H1 (cell line): ENCODE measurements around the gene STARD13. TPM values are rescaled to one million over a fixed set of nuclear protein-coding genes. Genes with fewer than 3 reads are reported as not detected.

ENCODE experiments used
- CTCF ChIA-PET: fragments of 300-600 bp; sonication (Branson Sonifier 250); formaldehyde crosslinking; loops from one replicate; lab custom pipeline; 2021; ENCODE audit not compliant: partially characterized antibody; lab: Charles Lee
- POLR2A ChIA-PET: fragments of 300-600 bp; sonication (Branson Sonifier 250); formaldehyde crosslinking; loops from one replicate; lab custom pipeline; 2021; ENCODE audit warnings: inconsistent platforms; ENCODE audit not compliant: partially characterized antibody; lab: Charles Lee
- DNase-seq, 2 experiments: peaks; one replicate each; pipeline versions ENCODE4 v3.0.0 to v3.0.0-alpha.2; 2010 to 2022; ENCODE audit warnings: low spot score in 2 of 2, low read depth in 1 of 2, mixed read lengths in 1 of 2
- FAIRE-seq: peaks from 2 replicates; lab custom pipeline; 2011; peaks lifted over from hg19 to GRCh38; lab: Jason Lieb, UNC
- H2AFZ ChIP-seq: 2 replicates; pipeline ENCODE4 v1.8.1; 2012; ENCODE audit warnings: low read length, inconsistent platforms
- H2AK5ac ChIP-seq: 2 replicates; pipeline ENCODE4 v1.6.1; 2013; ENCODE audit warnings: low read depth, low read length
- H2BK120ac ChIP-seq: replicated peaks from 2 replicates; pipeline ENCODE3; 2013; ENCODE audit warnings: low read depth, low read length, inconsistent platforms
- H2BK12ac ChIP-seq: 2 replicates; pipeline ENCODE4 v1.6.1; 2013; ENCODE audit warnings: low read depth, low read length
- H2BK15ac ChIP-seq: 2 replicates; pipeline ENCODE4 v1.6.1; 2013; ENCODE audit warnings: low read length
- H2BK20ac ChIP-seq: 2 replicates; pipeline ENCODE4 v1.6.1; 2013; ENCODE audit warnings: low read length
- H2BK5ac ChIP-seq: 2 replicates; pipeline ENCODE4 v1.6.1; 2013; ENCODE audit warnings: low read depth, low read length
- H3K14ac ChIP-seq: 2 replicates; pipeline ENCODE4 v1.6.1; 2013; ENCODE audit warnings: inconsistent platforms; ENCODE audit not compliant: insufficient read length
- H3K18ac ChIP-seq: 2 replicates; pipeline ENCODE4 v1.6.1; 2013; ENCODE audit warnings: low read length; ENCODE audit errors: extremely low read depth
- H3K23ac ChIP-seq: 2 replicates; pipeline ENCODE4 v1.6.1; 2013; ENCODE audit warnings: inconsistent platforms; ENCODE audit not compliant: insufficient read length
- H3K23me2 ChIP-seq: 2 replicates; pipeline ENCODE4 v1.6.1; 2013; ENCODE audit warnings: low read depth, low read length
- H3K27ac ChIP-seq: 2 replicates; pipeline ENCODE4 v1.6.1; 2011; ENCODE audit warnings: low read depth, low read length, inconsistent platforms
- H3K27me3 ChIP-seq, 4 experiments: replicated peaks in 1 of 4; 1 replicate in 1 of 4; 2 replicates in 3 of 4; pipeline versions ENCODE4 v1.6.1 to v1.8.1; 2011 to 2013; ENCODE audit warnings: low read length in 3 of 4, mild to moderate bottlenecking in 3 of 4, inconsistent platforms in 2 of 4, mixed read lengths in 2 of 4, moderate library complexity in 1 of 4; ENCODE audit not compliant: control insufficient read depth in 3 of 4, insufficient read depth in 3 of 4; ENCODE audit errors: extremely low read depth in 1 of 4
- H3K36me3 ChIP-seq, 4 experiments: 2 replicates each; pipeline versions ENCODE4 v1.6.1 to v1.8.1; 2011 to 2013; ENCODE audit warnings: mild to moderate bottlenecking in 4 of 4, low read length in 3 of 4, moderate library complexity in 2 of 4, control low read depth in 1 of 4, inconsistent platforms in 1 of 4; ENCODE audit not compliant: insufficient read depth in 4 of 4, control insufficient read depth in 2 of 4
- H3K4ac ChIP-seq: replicated peaks from 2 replicates; pipeline ENCODE3; 2013; ENCODE audit warnings: low read length, low read depth, mixed read lengths, inconsistent platforms; ENCODE audit not compliant: insufficient read length
- H3K4me1 ChIP-seq, 4 experiments: replicated peaks in 1 of 4; 1 replicate in 1 of 4; 2 replicates in 3 of 4; pipeline versions ENCODE4 v1.6.1 to v1.8.1; 2011 to 2013; ENCODE audit warnings: low read length in 3 of 4, inconsistent platforms in 2 of 4, mixed read lengths in 1 of 4; ENCODE audit not compliant: insufficient read depth in 4 of 4, control insufficient read depth in 3 of 4
- H3K4me2 ChIP-seq, 2 experiments: 2 replicates each; pipeline versions ENCODE4 v1.6.1 to v1.8.1; 2011 to 2013; ENCODE audit warnings: low read depth in 2 of 2, low read length in 2 of 2, control low read depth in 1 of 2, inconsistent platforms in 1 of 2, mild to moderate bottlenecking in 1 of 2; ENCODE audit not compliant: insufficient read depth in 1 of 2
- H3K4me3 ChIP-seq, 4 experiments: fragments of 200-600, 300-600 bp in 1 of 4; sonication (generic), shearing (Covaris generic), sonication (Bioruptor Twin) in 1 of 4; 2 replicates each; pipeline versions ENCODE4 v1.5.1 to v1.8.1; 2011 to 2016; ENCODE audit warnings: low read length in 4 of 4, low read depth in 3 of 4, control low read depth in 2 of 4, inconsistent platforms in 2 of 4, mild to moderate bottlenecking in 2 of 4, mixed read lengths in 1 of 4, moderate library complexity in 1 of 4; ENCODE audit not compliant: insufficient read depth in 2 of 4; ENCODE audit errors: extremely low read depth in 1 of 4
- H3K56ac ChIP-seq: replicated peaks from 2 replicates; pipeline ENCODE3; 2013; ENCODE audit warnings: low read depth, mild to moderate bottlenecking, mixed read lengths, low read length, inconsistent platforms; ENCODE audit not compliant: insufficient read length
- H3K79me1 ChIP-seq: 2 replicates; pipeline ENCODE4 v1.6.1; 2013; ENCODE audit warnings: low read depth, low read length, control low read depth
- H3K79me2 ChIP-seq, 2 experiments: 2 replicates each; pipeline versions ENCODE4 v1.6.1 to v1.8.1; 2012 to 2013; ENCODE audit warnings: low read length in 2 of 2, mild to moderate bottlenecking in 2 of 2, inconsistent platforms in 1 of 2; ENCODE audit not compliant: insufficient read depth in 2 of 2, control insufficient read depth in 1 of 2
- H3K9ac ChIP-seq, 4 experiments: replicated peaks in 1 of 4; 1 replicate in 1 of 4; 2 replicates in 3 of 4; pipeline versions ENCODE4 v1.6.1 to v1.8.1; 2011 to 2013; ENCODE audit warnings: low read depth in 3 of 4, low read length in 3 of 4, control low read depth in 2 of 4, mild to moderate bottlenecking in 2 of 4, moderate library complexity in 2 of 4, inconsistent platforms in 1 of 4; ENCODE audit errors: extremely low read depth in 1 of 4
- H3K9me3 ChIP-seq, 2 experiments: 2 replicates each; pipeline versions ENCODE4 v1.6.1 to v1.8.1; 2012 to 2013; ENCODE audit warnings: mild to moderate bottlenecking in 2 of 2, moderate library complexity in 2 of 2, control low read depth in 1 of 2, inconsistent platforms in 1 of 2, low read depth in 1 of 2, low read length in 1 of 2, mixed read lengths in 1 of 2; ENCODE audit not compliant: insufficient read depth in 2 of 2
- H4K20me1 ChIP-seq, 2 experiments: replicated peaks in 1 of 2; 2 replicates each; pipeline versions ENCODE3 to v1.8.1; 2011 to 2013; ENCODE audit warnings: inconsistent platforms in 2 of 2, low read length in 2 of 2, mild to moderate bottlenecking in 1 of 2; ENCODE audit not compliant: insufficient read depth in 2 of 2, control insufficient read depth in 1 of 2
- H4K5ac ChIP-seq: 2 replicates; pipeline ENCODE4 v1.6.1; 2013; ENCODE audit warnings: low read length, low read depth, mixed read lengths, inconsistent platforms; ENCODE audit not compliant: insufficient read length
- H4K8ac ChIP-seq: 2 replicates; pipeline ENCODE4 v1.8.0; 2013; ENCODE audit warnings: mild to moderate bottlenecking, moderate library complexity, low read length, inconsistent platforms; ENCODE audit not compliant: insufficient read depth; ENCODE audit errors: extremely low read depth
- H4K91ac ChIP-seq: replicated peaks from 2 replicates; pipeline ENCODE3; 2013; ENCODE audit warnings: low read length, mixed read lengths, inconsistent platforms; ENCODE audit not compliant: insufficient read length
- CEBPB ChIP-seq: IDR thresholded peaks from 2 replicates; pipeline ENCODE4 v1.6.1; 2012; ENCODE audit warnings: low read depth, low read length
- RFX5 ChIP-seq: IDR thresholded peaks from 2 replicates; pipeline ENCODE4 v1.6.1; 2011; ENCODE audit warnings: low read depth, low read length, improper control_type of control experiment, borderline replicate concordance
- WGBS, 2 experiments: shearing (Covaris generic) in 1 of 2; methylation state at CpG; one replicate each; pipeline versions ENCODE4 v1.1.6 to v1.1.7; 2013 to 2015; ENCODE audit warnings: low lambda C conversion rate in 2 of 2, mixed read lengths in 2 of 2, inconsistent platforms in 1 of 2, low coverage in 1 of 2, missing lambda C conversion rate in 1 of 2; ENCODE audit not compliant: insufficient replicate concordance in 2 of 2, insufficient coverage in 1 of 2, insufficient read length in 1 of 2; ENCODE audit errors: extremely low coverage in 1 of 2, missing lambda C conversion rate in 1 of 2; 5-methylcytosine and 5-hydroxymethylcytosine counted together
- polyA plus RNA-seq, 7 experiments: library from polyadenylated mRNA; depleted of rRNA in 3 of 7; stranded (reverse) in 5 of 7; unstranded in 2 of 7; fragments of >200 nt in 5 of 7; fragments of 200-250 nt in 2 of 7; gene quantifications; 1 replicate in 5 of 7; 2 replicates in 1 of 7; 4 replicates in 1 of 7; pipeline versions ENCODE4 v1.2.1 to v1.2.3, GENCODE V29; 2011 to 2013; ENCODE audit warnings: missing spikeins in 2 of 7, mixed read lengths in 2 of 7
- total RNA-seq: library from RNA; stranded (reverse); fragmentation: NEBNext Ultra II Directional; extraction: Animal tissue kit (Norgen Biotek cat#: 25700); gene quantifications from 2 replicates; pipeline ENCODE4 v1.2.1, GENCODE V29; 2021

The STARD13 gene
- total and polyA plus RNA-seq, 2 of the 8 experiments (the other 6 are each of a cell fraction or from before 2014, with no cell fraction given): 0.82 to 2.9 TPM

DNA sequence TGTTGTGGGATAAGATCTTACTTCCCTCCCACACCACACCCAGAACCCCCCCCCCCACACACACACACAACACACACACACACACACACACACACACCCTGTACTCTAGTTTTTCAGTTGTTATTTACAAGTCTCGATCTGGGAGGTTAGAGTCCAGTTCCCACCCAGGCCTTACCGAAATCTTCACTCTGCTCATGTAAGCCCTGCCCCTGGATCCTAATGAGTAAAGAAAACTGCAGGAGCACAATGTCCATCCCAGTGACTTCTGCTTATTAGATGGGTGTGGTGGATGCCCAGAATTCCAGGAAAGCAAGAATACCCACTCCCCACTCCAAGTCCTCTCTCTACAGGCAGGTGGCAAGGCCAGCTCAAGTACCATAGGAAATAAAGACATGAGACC is 23.0 kb downstream of the STARD13 start:
- Histone ChIP-seq H3K27ac (no peak overlapping the region), H3K4me1 (peaks cover 2 to 17% (median 14%) of the 10 kb centered on the region in 4 experiments), H3K9ac (no peak overlapping the region), H2AK5ac (no peak overlapping the region), H3K23me2 (no peaks in the 10 kb centered on the region; the same call in 1 of the 2 replicates), H3K4ac (no peak overlapping the region), H3K4me2 (no peak overlapping the region), H2BK5ac (no peak overlapping the region; the same call in 1 of the 2 replicates), H3K36me3 (no peaks in the 10 kb centered on the region), H3K56ac (no peak overlapping the region), H4K20me1 (no peaks in the 10 kb centered on the region), H2AFZ (no peak overlapping the region), H3K27me3 (no peaks in the 10 kb centered on the region), H3K14ac (no peak overlapping the region), H3K79me1 (no peaks in the 10 kb centered on the region; the same call in 1 of the 2 replicates), H2BK20ac (peak overlapping the region; percentile 40; the same call in 1 of the 2 replicates), H4K5ac (no peak overlapping the region), H2BK15ac (0 out of 2 replicates have a peak overlapping the region, but pooled peaks have one; percentile 22), H2BK12ac (no peak overlapping the region), H4K91ac (peak overlapping the region; percentile 5), H3K9me3 (no peaks in the 10 kb centered on the region), H3K79me2 (no peaks in the 10 kb centered on the region), H3K4me3 (no peak overlapping the region), H3K23ac (no peak overlapping the region), H2BK120ac (no peak overlapping the region), H4K8ac (no peak overlapping the region), H3K18ac (peak overlapping the region; percentile 40; the same call in 1 of the 2 replicates)
- POLR2A ChIA-PET: no interaction called here
- FAIRE-seq (no peak), DNase-seq (no peak)
- TF ChIP-seq CEBPB: no peak
- TF ChIP-seq RFX5: no peak
- 77% methylated on average over 2 of the region's 2 CpGs; no CpG with 5 or more reads in 1 of the 2 experiments for WGBS, 2 experiments
- CTCF ChIA-PET: interaction anchor here (0.7 to 1.3 kb wide), 3 partner anchors 10 to 71 kb away, joined by 3 to 5 read pairs (median 4); no protein-coding TSS in a partner anchor
